GM23248 (cell line): ENCODE measurements around the gene ADAMTS9.

Experiments
- EZH2 ChIP-seq: fragments of 200-600 bp; sonication (generic); IDR thresholded peaks from 2 replicates; pipeline ENCODE4 v1.6.1; 2018; ENCODE audit warnings: antibody characterized with exemption, mild to moderate bottlenecking; ENCODE audit not compliant: insufficient read depth, poor library complexity, severe bottlenecking
- EZH2phosphoT487 ChIP-seq: fragments of 200-600 bp; sonication (generic); IDR thresholded peaks from 2 replicates; pipeline ENCODE4 v1.6.1; 2018; ENCODE audit warnings: antibody characterized with exemption, moderate library complexity, mild to moderate bottlenecking, low read depth; ENCODE audit not compliant: insufficient read depth

DNA sequence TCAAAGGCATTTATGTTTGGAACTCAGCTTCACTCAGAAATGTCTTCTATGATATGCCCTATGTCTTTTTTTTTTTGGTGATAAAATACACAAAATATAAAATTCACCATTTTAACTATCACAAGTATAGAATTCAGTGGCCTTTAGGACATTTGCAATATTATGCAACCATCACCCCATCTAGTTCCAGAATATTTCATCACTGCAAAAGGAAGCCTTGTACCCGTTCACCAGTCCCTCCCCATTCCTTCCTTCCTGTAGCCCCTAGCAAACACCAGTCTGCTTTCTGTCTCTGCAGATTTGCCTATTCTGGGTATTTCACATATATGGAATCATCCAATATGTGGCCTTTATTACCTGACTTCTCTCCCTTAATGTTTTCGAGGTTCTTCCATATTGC is 134.8 kb downstream of the ADAMTS9 start:
- no peak for TF ChIP-seq EZH2
- no peak for TF ChIP-seq EZH2phosphoT487
